Muscle layer of colon (tissue), 2 donors: ENCODE measurements around the gene CYP4V2.

Experiments
- H3K27ac ChIP-seq: one replicate; pipeline ENCODE4 v1.7.0; 2013; ENCODE audit warnings: low read depth, mild to moderate bottlenecking, low read length, moderate library complexity
- H3K27me3 ChIP-seq, 2 donors: one replicate each; pipeline ENCODE4 v1.7.0; 2013; ENCODE audit warnings: low read length in 2 of 2, mild to moderate bottlenecking in 2 of 2; ENCODE audit not compliant: insufficient read depth in 2 of 2, control insufficient read depth in 1 of 2
- H3K36me3 ChIP-seq: one replicate; pipeline ENCODE4 v1.7.0; 2013; ENCODE audit warnings: mild to moderate bottlenecking, low read length; ENCODE audit not compliant: insufficient read depth
- H3K4me1 ChIP-seq: one replicate; pipeline ENCODE4 v1.7.0; 2013; ENCODE audit warnings: mild to moderate bottlenecking, low read length; ENCODE audit not compliant: insufficient read depth
- H3K4me3 ChIP-seq, 2 donors: one replicate each; pipeline ENCODE4 v1.7.0; 2013; ENCODE audit warnings: low read length in 2 of 2, low read depth in 1 of 2, mild to moderate bottlenecking in 1 of 2, moderate library complexity in 1 of 2
- H3K9ac ChIP-seq: one replicate; pipeline ENCODE4 v1.7.0; 2013; ENCODE audit warnings: low read length
- H3K9me3 ChIP-seq: one replicate; pipeline ENCODE4 v1.7.0; 2013; ENCODE audit warnings: mild to moderate bottlenecking, low read length
- donor health status: abdominal sarcoma.
- donor health status: Adenocarcinoma of cecum.

CYP4V2 gene

GRCh38 chr4:186190581-186191199, 677 bp upstream of the CYP4V2 start:
- Histone ChIP-seq H3K9ac (peak overlapping the region; percentile 89), H3K27me3 (no peaks in the 10 kb centered on the region), H3K4me3 (peak overlapping the region; percentile 86 to 89), H3K36me3 (peaks cover 19% of the 10 kb centered on the region), H3K27ac (peak overlapping the region; percentile 96), H3K9me3 (no peaks in the 10 kb centered on the region), H3K4me1 (peaks cover 36% of the 10 kb centered on the region)

GRCh38 chr4:186192066-186192612, 772 bp downstream of the CYP4V2 start:
- Histone ChIP-seq H3K9me3 (no peaks in the 10 kb centered on the region), H3K4me1 (peaks cover 36% of the 10 kb centered on the region), H3K4me3 (peak overlapping the region; percentile 86 to 89)

GRCh38 chr4:186193851-186194250, 2.5 kb downstream of the CYP4V2 start:
- no peak overlapping the region for H3K27ac ChIP-seq
- peaks cover 19% of the 10 kb centered on the region for H3K36me3 ChIP-seq
- no peak overlapping the region for H3K9ac ChIP-seq
- H3K9me3 ChIP-seq: no peaks in the 10 kb centered on the region
- no peaks in the 10 kb centered on the region for H3K27me3 ChIP-seq
- no peak overlapping the region for H3K4me3 ChIP-seq
- H3K4me1 ChIP-seq: peaks cover 36% of the 10 kb centered on the region

More at GRCh38 chr4:186192066-186192612, 772 bp downstream of the CYP4V2 start:
- Histone ChIP-seq H3K9ac (peak overlapping the region; percentile 91), H3K36me3 (peaks cover 19% of the 10 kb centered on the region), H3K27me3 (no peaks in the 10 kb centered on the region), H3K27ac (peak overlapping the region; percentile 96)

- peaks cover 19% of the 10 kb centered on the region for H3K4me1 ChIP-seq
- H3K4me3 ChIP-seq: no peak overlapping the region
- H3K27ac ChIP-seq: no peak overlapping the region
- no peak overlapping the region for H3K9ac ChIP-seq
- H3K27me3 ChIP-seq: no peaks in the 10 kb centered on the region
- H3K36me3 ChIP-seq: peaks cover 19% of the 10 kb centered on the region
- no peaks in the 10 kb centered on the region for H3K9me3 ChIP-seq
Observed at GRCh38 chr4:186196063-186196462, 4.7 kb downstream of the CYP4V2 start.

GRCh38 chr4:186200516-186200915, 9.1 kb downstream of the CYP4V2 start:
- Histone ChIP-seq H3K27ac (no peak overlapping the region), H3K27me3 (no peaks in the 10 kb centered on the region), H3K4me1 (peaks cover 6% of the 10 kb centered on the region), H3K36me3 (peaks cover 2% of the 10 kb centered on the region), H3K9ac (no peak overlapping the region), H3K4me3 (no peak overlapping the region), H3K9me3 (no peaks in the 10 kb centered on the region)

GRCh38 chr4:186201010-186201409, 9.6 kb downstream of the CYP4V2 start:
- Histone ChIP-seq H3K4me3 (no peak overlapping the region), H3K27ac (no peak overlapping the region), H3K36me3 (no peaks in the 10 kb centered on the region), H3K9me3 (no peaks in the 10 kb centered on the region), H3K4me1 (peaks cover 6% of the 10 kb centered on the region), H3K27me3 (no peaks in the 10 kb centered on the region), H3K9ac (no peak overlapping the region)

- no peaks in the 10 kb centered on the region for H3K9me3 ChIP-seq
- H3K4me3 ChIP-seq: no peak overlapping the region
- peaks cover 6% of the 10 kb centered on the region for H3K4me1 ChIP-seq
- H3K27ac ChIP-seq: no peak overlapping the region
- no peak overlapping the region for H3K9ac ChIP-seq
- no peaks in the 10 kb centered on the region for H3K27me3 ChIP-seq
- no peaks in the 10 kb centered on the region for H3K36me3 ChIP-seq
Observed at GRCh38 chr4:186201535-186202230, 10.3 kb downstream of the CYP4V2 start.

- H3K27ac ChIP-seq: no peak overlapping the region
Observed at GRCh38 chr4:186202490-186203140, 11.2 kb downstream of the CYP4V2 start.

GRCh38 chr4:186203406-186203805, 12.0 kb downstream of the CYP4V2 start:
- no peak overlapping the region for H3K9ac ChIP-seq
- H3K27me3 ChIP-seq: no peaks in the 10 kb centered on the region
- peak overlapping the region in 1 of 2 donors; percentile 1 for H3K4me3 ChIP-seq
- H3K27ac ChIP-seq: no peak overlapping the region
- peaks cover 6% of the 10 kb centered on the region for H3K4me1 ChIP-seq
- H3K36me3 ChIP-seq: no peaks in the 10 kb centered on the region
- H3K9me3 ChIP-seq: no peaks in the 10 kb centered on the region

More at GRCh38 chr4:186202490-186203140, 11.2 kb downstream of the CYP4V2 start:
- H3K36me3 ChIP-seq: no peaks in the 10 kb centered on the region
- no peaks in the 10 kb centered on the region for H3K9me3 ChIP-seq
- H3K27me3 ChIP-seq: no peaks in the 10 kb centered on the region
- H3K9ac ChIP-seq: no peak overlapping the region
- H3K4me3 ChIP-seq: no peak overlapping the region
- peaks cover 6% of the 10 kb centered on the region for H3K4me1 ChIP-seq

GRCh38 chr4:186204103-186204559, 12.8 kb downstream of the CYP4V2 start:
- Histone ChIP-seq H3K4me3 (peak overlapping the region in 1 of 2 donors; percentile 44), H3K27ac (no peak overlapping the region), H3K4me1 (peaks cover 6% of the 10 kb centered on the region)

GRCh38 chr4:186204686-186205085, 13.3 kb downstream of the CYP4V2 start:
- Histone ChIP-seq H3K27ac (no peak overlapping the region), H3K4me3 (peak overlapping the region in 1 of 2 donors; percentile 44)

More at GRCh38 chr4:186204103-186204559, 12.8 kb downstream of the CYP4V2 start:
- Histone ChIP-seq H3K9ac (no peak overlapping the region), H3K36me3 (peaks cover 7% of the 10 kb centered on the region), H3K9me3 (no peaks in the 10 kb centered on the region), H3K27me3 (no peaks in the 10 kb centered on the region)

More at GRCh38 chr4:186204686-186205085, 13.3 kb downstream of the CYP4V2 start:
- Histone ChIP-seq H3K9me3 (no peaks in the 10 kb centered on the region), H3K4me1 (peaks cover 6% of the 10 kb centered on the region), H3K36me3 (peaks cover 12% of the 10 kb centered on the region), H3K27me3 (no peaks in the 10 kb centered on the region), H3K9ac (no peak overlapping the region)
